HEK293T (cell line): ENCODE data around the gene SERPINA9.

Experiments used
- PKNOX1 ChIP-seq: fragments of 450-650 bp; IDR thresholded peaks from 2 replicates; pipeline ENCODE4 v1.6.1; 2016
- SP1 ChIP-seq: fragments of 450-650 bp; IDR thresholded peaks from 2 replicates; pipeline ENCODE4 v1.6.1; 2017

GRCh38 chr14:94483729-94484275 lies 7.8 kb upstream of the SERPINA9 start:
- TF ChIP-seq PKNOX1 (no peak), SP1 (no peak)
